DOHH2 (cell line): Measurements from ENCODE around the gene TMEM184A.

Experiments
- H3F3A ChIP-seq: fragments of 200-600 bp; sonication (generic), shearing (Covaris generic); 2 replicates; pipeline ENCODE4 v1.6.0; 2016; ENCODE audit warnings: antibody characterized with exemption, mild to moderate bottlenecking; ENCODE audit not compliant: control insufficient read depth, insufficient read depth
- H3K27ac ChIP-seq: fragments of 200-600 bp; sonication (generic); 2 replicates; pipeline ENCODE4 v1.5.1; 2014; ENCODE audit warnings: low read depth, mild to moderate bottlenecking, low read length, moderate library complexity
- H3K27me3 ChIP-seq: fragments of 200-600 bp; sonication (generic); 2 replicates; pipeline ENCODE4 v1.6.1; 2014; ENCODE audit warnings: mild to moderate bottlenecking, low read length, mixed read lengths; ENCODE audit not compliant: control insufficient read depth
- H3K36me3 ChIP-seq: fragments of 200-600 bp; sonication (generic); 2 replicates; pipeline ENCODE4 v1.6.1; 2014; ENCODE audit warnings: mild to moderate bottlenecking, low read length, moderate library complexity, mixed read lengths; ENCODE audit not compliant: control insufficient read depth
- H3K4me1 ChIP-seq: fragments of 200-600 bp; sonication (generic); 2 replicates; pipeline ENCODE4 v1.6.1; 2014; ENCODE audit warnings: mild to moderate bottlenecking, low read length, mixed read lengths; ENCODE audit not compliant: control insufficient read depth
- H3K4me2 ChIP-seq: fragments of 200-600 bp; sonication (generic); 2 replicates; pipeline ENCODE4 v1.6.0; 2014; ENCODE audit warnings: mild to moderate bottlenecking, low read length, moderate library complexity
- H3K4me3 ChIP-seq: fragments of 200-600 bp; sonication (generic); 2 replicates; pipeline ENCODE4 v1.5.1; 2014; ENCODE audit warnings: mild to moderate bottlenecking, low read length, mixed read lengths
- H3K79me2 ChIP-seq: fragments of 200-600 bp; sonication (generic); 2 replicates; pipeline ENCODE4 v1.6.1; 2014; ENCODE audit warnings: mild to moderate bottlenecking, low read length, mixed read lengths; ENCODE audit not compliant: control insufficient read depth
- H3K9me2 ChIP-seq: fragments of 200-600 bp; sonication (generic); replicated peaks from 2 replicates; pipeline ENCODE4 v1.6.1; 2014; ENCODE audit warnings: mild to moderate bottlenecking, low read length, mixed read lengths; ENCODE audit not compliant: control insufficient read depth
- H3K9me3 ChIP-seq: fragments of 200-600 bp; sonication (generic); 2 replicates; pipeline ENCODE4 v1.6.1; 2014; ENCODE audit warnings: antibody characterized with exemption, low read length, mixed read lengths; ENCODE audit not compliant: control insufficient read depth, insufficient read depth
- H4K20me1 ChIP-seq: fragments of 200-600 bp; sonication (generic); 2 replicates; pipeline ENCODE4 v1.6.0; 2014; ENCODE audit warnings: low read depth, mild to moderate bottlenecking, antibody characterized with exemption, low read length, moderate library complexity; ENCODE audit not compliant: control insufficient read depth, insufficient read depth
- EZH2phosphoT487 ChIP-seq: fragments of 200-600 bp; sonication (generic); IDR thresholded peaks from 2 replicates; pipeline ENCODE4 v1.6.1; 2017; ENCODE audit warnings: borderline replicate concordance, mild to moderate bottlenecking, antibody characterized with exemption, low read length, moderate library complexity, mixed read lengths
- TF ChIP-seq, protein P1 (sequence below): fragments of 200-600 bp; sonication (generic); IDR thresholded peaks from one replicate; pipeline ENCODE4 v1.5.1; 2014; ENCODE audit warnings: antibody characterized with exemption, mild to moderate bottlenecking, low read depth, low read length; ENCODE audit not compliant: poor library complexity, severe bottlenecking

The TMEM184A gene

DNA sequence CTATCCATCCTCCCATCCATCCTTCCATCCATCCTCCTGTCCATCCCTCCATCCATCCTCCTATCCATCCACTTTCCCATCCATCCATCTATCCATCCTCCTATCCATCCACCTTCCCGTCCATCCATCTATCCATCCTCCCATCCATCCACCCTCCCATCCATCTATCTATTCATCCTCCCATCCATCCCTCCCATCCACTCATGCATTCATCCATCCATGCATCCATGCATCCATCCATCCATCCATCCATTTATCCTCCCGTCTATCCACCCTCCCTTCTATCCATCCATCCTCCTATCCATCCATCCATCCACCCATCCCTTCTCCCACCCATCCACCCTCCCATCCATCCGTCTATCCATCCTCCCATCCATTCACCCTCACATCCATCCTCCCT, 39.0 kb upstream of the TMEM184A start:
- Histone ChIP-seq H3K27me3 (peaks cover 32% of the 10 kb centered on the region), H3K79me2 (no peaks in the 10 kb centered on the region), H3K9me2 (no peaks in the 10 kb centered on the region), H3K4me1 (peaks cover 23% of the 10 kb centered on the region), H3K9me3 (no peaks in the 10 kb centered on the region), H3K36me3 (no peaks in the 10 kb centered on the region), H3K27ac (no peak overlapping the region), H3F3A (no peaks in the 10 kb centered on the region), H3K4me2 (no peak overlapping the region), H3K4me3 (no peak overlapping the region), H4K20me1 (no peaks in the 10 kb centered on the region)
- no peak for TF ChIP-seq EZH2phosphoT487
- TF ChIP-seq, protein P1, sequence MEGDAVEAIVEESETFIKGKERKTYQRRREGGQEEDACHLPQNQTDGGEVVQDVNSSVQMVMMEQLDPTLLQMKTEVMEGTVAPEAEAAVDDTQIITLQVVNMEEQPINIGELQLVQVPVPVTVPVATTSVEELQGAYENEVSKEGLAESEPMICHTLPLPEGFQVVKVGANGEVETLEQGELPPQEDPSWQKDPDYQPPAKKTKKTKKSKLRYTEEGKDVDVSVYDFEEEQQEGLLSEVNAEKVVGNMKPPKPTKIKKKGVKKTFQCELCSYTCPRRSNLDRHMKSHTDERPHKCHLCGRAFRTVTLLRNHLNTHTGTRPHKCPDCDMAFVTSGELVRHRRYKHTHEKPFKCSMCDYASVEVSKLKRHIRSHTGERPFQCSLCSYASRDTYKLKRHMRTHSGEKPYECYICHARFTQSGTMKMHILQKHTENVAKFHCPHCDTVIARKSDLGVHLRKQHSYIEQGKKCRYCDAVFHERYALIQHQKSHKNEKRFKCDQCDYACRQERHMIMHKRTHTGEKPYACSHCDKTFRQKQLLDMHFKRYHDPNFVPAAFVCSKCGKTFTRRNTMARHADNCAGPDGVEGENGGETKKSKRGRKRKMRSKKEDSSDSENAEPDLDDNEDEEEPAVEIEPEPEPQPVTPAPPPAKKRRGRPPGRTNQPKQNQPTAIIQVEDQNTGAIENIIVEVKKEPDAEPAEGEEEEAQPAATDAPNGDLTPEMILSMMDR = no peak

DNA sequence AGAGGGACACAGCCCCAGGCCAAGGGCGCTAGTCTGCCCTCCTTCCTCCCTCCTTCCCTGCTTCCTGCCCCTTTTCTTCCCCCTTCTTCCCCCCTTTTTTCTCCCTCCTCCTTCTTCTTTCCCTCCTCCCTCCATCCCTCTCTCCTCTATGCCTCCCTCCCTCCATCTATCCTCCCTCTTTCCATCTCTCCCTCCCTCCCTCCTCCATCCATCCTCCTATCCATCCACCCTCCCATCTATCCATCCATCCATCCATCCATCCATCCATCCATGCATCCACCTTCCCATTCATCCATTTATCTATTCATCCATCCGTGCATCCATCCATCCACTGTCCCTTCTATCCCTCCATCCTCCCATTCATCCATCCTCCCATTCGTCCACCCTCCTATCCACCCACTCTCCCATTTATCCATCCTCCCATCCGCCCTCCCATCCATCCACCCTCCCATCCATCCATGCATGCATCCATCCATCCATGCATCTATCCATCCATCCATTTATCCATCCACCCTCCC, 38.0 kb upstream of the TMEM184A start:
- no peaks in the 10 kb centered on the region for H3K9me2 ChIP-seq
- H3K9me3 ChIP-seq = no peaks in the 10 kb centered on the region
- no peaks in the 10 kb centered on the region for H3K79me2 ChIP-seq
- no peak overlapping the region for H3K4me3 ChIP-seq
- TF ChIP-seq EZH2phosphoT487 = no peak
- TF ChIP-seq, protein P1 = no peak
- H3K27ac ChIP-seq = no peak overlapping the region
- no peak overlapping the region for H3K4me2 ChIP-seq
- H3K36me3 ChIP-seq = no peaks in the 10 kb centered on the region
- H4K20me1 ChIP-seq = 0 out of 2 replicates have a peak, but pooled peaks cover 2% of the 10 kb centered on the region
- H3F3A ChIP-seq = no peaks in the 10 kb centered on the region
- peaks cover 23% of the 10 kb centered on the region for H3K4me1 ChIP-seq
- H3K27me3 ChIP-seq = peaks cover 37% of the 10 kb centered on the region

DNA sequence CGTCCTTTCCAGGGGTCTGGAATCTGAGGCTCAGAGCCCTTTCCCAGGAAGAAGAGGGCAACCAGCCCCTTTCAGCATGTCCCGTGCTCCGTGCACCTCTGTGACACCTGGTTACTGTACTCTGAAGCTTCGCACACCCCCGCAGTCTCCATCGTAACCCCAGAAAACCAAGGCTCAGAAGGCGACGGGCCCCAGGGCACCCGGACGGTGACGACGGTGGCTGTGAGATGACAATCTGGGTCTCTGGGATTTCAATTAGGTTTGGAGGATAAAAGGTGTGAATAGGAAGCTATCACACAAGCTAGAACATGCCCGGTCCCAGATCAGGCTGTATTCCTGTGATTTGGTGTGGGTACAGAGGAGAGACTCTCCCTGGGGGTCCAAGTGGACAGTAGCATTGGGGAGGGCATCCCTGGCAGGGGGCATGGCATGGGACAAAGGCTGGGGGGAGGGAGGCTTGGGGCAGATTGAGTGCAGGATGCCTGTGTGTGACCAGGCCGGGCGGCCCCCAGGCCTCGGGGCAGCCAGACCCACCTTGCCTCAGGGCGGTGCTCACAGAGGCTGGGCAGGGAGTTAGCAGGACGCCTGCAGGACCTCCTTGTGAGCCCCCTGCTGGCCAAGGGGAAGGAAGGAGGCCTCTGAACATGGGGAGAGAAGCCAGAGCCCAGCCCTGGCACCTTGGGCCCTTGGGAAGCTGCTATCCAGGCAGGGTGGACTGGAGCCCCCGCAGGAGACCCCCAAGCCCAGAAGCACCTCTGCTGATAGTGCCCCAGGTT, 37.3 kb upstream of the TMEM184A start:
- no peaks in the 10 kb centered on the region for H3K36me3 ChIP-seq
- peaks cover 40% of the 10 kb centered on the region for H3K27me3 ChIP-seq
- H3K4me3 ChIP-seq = no peak overlapping the region
- H3K4me1 ChIP-seq = peaks cover 23% of the 10 kb centered on the region
- TF ChIP-seq EZH2phosphoT487 = no peak
- TF ChIP-seq, protein P1 = peak; percentile 48
- H3F3A ChIP-seq = no peaks in the 10 kb centered on the region
- no peaks in the 10 kb centered on the region for H3K9me3 ChIP-seq
- H4K20me1 ChIP-seq = 0 out of 2 replicates have a peak, but pooled peaks cover 2% of the 10 kb centered on the region
- H3K27ac ChIP-seq = no peak overlapping the region
- no peak overlapping the region for H3K4me2 ChIP-seq
- no peaks in the 10 kb centered on the region for H3K79me2 ChIP-seq
- no peaks in the 10 kb centered on the region for H3K9me2 ChIP-seq
